ENCODE results near the gene SPTBN5.

DNA sequence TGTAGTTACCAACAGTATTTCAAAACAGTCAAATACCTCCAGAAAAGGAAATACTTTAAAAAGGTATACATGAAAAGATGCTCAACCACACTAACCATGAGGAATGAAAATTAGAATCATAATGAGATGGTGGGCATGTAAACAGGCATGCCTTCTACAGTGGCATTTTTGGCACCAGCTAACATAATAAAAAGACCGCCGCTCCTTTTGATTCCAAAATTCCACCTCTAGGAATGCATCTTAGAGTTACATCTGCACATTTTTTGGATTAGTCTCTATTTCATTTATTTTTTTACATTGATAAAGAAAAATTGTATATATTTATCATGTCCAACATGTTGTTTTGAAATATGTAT is 37.0 kb upstream of the SPTBN5 start:
- TF ChIP-seq, protein P1, sequence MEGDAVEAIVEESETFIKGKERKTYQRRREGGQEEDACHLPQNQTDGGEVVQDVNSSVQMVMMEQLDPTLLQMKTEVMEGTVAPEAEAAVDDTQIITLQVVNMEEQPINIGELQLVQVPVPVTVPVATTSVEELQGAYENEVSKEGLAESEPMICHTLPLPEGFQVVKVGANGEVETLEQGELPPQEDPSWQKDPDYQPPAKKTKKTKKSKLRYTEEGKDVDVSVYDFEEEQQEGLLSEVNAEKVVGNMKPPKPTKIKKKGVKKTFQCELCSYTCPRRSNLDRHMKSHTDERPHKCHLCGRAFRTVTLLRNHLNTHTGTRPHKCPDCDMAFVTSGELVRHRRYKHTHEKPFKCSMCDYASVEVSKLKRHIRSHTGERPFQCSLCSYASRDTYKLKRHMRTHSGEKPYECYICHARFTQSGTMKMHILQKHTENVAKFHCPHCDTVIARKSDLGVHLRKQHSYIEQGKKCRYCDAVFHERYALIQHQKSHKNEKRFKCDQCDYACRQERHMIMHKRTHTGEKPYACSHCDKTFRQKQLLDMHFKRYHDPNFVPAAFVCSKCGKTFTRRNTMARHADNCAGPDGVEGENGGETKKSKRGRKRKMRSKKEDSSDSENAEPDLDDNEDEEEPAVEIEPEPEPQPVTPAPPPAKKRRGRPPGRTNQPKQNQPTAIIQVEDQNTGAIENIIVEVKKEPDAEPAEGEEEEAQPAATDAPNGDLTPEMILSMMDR (IDR thresholded peaks at IDR 0.05) = no peak
- TF ChIP-seq POLR2A (IDR thresholded peaks at IDR 0.05) = no peak
